Fibroblast of pulmonary artery (primary cell): ENCODE results near the gene PRR14L.
A peak's percentile ranks its signal among the peaks of the same experiment; 100 is the strongest.
"Not testable (repeated sequence)": the region's sequence is repeated elsewhere in the genome, so short reads cannot be mapped to it uniquely, and the experiment has no call there.

ENCODE experiments used
- DNase-seq: peaks from one replicate; pipeline ENCODE4 v3.0.0-alpha.2; 2010; ENCODE audit warnings: low read depth
- H3K4me3 ChIP-seq: replicated peaks from 2 replicates; pipeline ENCODE4 v1.5.1; 2011; ENCODE audit warnings: low read depth, mild to moderate bottlenecking, control low read depth, low read length, moderate library complexity
- TF ChIP-seq, protein P1 (sequence below): IDR thresholded peaks from 2 replicates; pipeline ENCODE4 v1.5.1; 2011; ENCODE audit warnings: mild to moderate bottlenecking, control low read depth, low read length, inconsistent platforms; ENCODE audit errors: missing control alignments

Gene PRR14L

DNA sequence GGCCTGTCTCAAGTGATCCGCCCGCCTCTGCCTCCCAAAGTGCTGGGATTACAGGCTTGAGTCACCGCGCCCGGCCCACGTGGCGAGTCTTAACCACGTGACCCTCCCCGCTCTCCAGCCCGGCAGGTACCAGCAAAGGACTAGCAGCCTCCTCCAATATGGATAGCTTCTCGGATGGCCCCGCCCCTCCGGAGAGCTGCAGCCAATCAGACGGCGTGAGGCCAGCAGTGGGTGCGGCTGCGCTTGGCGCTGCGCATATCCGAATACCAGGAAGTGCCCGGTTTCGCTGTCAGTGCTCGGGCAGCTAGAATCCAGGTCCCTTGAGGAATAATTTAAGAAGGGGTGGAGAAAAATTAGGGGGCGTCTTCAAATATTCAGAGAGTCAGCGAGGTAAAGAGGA, 73.2 kb downstream of the PRR14L start:
- TF ChIP-seq, protein P1, sequence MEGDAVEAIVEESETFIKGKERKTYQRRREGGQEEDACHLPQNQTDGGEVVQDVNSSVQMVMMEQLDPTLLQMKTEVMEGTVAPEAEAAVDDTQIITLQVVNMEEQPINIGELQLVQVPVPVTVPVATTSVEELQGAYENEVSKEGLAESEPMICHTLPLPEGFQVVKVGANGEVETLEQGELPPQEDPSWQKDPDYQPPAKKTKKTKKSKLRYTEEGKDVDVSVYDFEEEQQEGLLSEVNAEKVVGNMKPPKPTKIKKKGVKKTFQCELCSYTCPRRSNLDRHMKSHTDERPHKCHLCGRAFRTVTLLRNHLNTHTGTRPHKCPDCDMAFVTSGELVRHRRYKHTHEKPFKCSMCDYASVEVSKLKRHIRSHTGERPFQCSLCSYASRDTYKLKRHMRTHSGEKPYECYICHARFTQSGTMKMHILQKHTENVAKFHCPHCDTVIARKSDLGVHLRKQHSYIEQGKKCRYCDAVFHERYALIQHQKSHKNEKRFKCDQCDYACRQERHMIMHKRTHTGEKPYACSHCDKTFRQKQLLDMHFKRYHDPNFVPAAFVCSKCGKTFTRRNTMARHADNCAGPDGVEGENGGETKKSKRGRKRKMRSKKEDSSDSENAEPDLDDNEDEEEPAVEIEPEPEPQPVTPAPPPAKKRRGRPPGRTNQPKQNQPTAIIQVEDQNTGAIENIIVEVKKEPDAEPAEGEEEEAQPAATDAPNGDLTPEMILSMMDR: no peak
- peak; percentile 93 for DNase-seq
- H3K4me3 ChIP-seq: peak overlapping the region; percentile 57

DNA sequence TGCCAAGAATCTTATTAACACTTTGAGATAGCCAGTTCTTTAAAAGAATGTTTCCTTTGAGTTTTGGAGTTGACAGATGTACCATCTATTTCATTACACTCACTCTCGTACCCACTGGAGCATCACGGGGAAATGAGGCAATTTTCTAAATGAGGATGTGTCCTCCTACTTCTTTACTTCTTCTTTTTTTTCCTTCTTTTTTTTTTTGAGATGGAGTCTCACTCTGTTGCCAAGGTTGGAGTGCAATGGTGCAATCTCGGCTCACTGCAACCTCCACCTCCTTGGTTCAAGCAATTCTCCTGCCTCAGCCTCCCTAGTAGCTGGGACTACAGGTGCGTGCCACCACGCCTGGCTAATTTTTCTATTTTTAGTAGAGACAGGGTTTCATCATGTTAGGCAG, 75.7 kb downstream of the PRR14L start:
- H3K4me3 ChIP-seq, DNase-seq: not testable (repeated sequence)

DNA sequence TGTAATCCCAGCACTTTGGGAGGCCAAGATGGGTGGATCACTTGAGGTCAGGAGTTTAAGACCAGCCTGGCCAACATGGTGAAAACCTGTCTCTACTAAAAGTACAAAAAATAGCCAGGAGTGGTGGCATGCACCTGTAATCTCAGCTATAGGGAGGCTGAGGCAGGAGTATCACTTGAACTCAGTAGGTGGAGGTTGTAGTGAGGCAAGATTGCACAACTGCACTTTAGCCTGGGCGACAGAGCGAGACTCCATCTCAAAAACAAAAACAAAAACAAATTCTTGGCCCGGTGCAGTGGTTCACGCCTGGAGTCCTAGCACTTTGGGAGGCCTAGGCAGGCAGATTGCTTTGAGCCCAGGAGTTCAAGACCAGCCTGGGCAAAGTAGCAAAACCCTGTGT, 81.1 kb downstream of the PRR14L start:
- H3K4me3 ChIP-seq, DNase-seq: not testable (repeated sequence)

DNA sequence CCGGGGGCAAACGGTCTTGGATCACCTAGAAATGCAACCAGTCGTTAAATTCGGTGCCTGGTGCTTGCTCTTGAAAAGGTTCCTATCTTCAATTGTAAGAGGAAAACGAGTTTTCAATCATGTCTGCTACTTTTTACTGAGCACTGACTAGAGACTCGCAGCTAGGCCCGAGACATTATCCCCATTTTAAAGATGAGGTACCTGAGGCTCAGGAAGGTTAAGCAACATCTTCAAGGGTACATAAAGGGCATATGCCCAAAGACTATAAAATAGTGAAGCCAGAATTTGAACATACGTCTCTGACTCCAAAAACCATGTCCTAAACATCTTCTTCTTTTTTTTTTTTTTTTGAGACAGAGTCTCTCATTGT, 87.3 kb downstream of the PRR14L start:
- TF ChIP-seq, protein P1: no peak
- H3K4me3 ChIP-seq: peak overlapping the region; percentile 72
- no peak for DNase-seq

DNA sequence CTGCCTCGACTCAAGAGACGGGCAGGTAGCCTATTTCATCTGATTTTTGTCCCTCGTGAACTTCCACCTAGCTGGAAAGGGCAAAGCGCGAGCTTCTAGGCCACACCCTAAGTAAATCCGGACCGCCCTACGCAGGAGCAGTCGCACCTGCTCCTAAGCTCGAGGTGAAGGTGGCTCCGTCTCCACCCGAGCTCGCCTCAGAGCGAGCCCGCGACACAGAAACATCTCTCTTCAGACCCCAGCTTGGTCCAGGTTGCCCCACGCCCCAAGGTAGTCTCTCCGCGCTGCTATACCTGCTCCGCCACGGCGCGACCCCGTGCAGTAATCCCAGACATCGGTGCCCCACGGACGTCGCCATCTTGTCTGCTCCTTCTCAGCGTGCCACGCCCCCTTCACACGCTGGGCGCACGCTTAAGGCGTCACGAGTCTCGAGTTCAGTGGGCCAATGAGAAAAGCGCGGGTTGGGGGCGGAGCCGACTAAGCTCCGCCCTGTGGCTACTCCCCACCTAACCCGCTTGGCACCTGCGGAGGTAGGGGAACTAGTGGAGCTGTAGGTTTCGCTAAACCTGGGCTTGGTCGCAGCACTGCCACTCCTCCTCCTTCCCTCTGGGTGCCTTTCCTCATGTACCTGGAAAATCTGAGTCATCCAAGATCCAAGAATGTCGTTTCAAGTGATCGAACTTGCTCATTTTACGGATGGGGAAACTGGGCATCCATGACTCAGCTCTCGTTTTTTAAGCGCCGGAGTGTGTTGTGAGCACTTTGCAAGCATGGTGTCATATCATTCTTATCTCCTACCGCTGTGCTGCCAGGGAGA, 87.9 kb downstream of the PRR14L start, which contains the start of gene PISD:
PISD (minus strand) TSS at position 365 of the 817 bp plus-strand sequence; CDS start at position 358, 7 bp downstream.
- peak; percentile 95 for DNase-seq
- H3K4me3 ChIP-seq: peak within 1 kb of the TSS; percentile 72
- TF ChIP-seq, protein P1: no peak

DNA sequence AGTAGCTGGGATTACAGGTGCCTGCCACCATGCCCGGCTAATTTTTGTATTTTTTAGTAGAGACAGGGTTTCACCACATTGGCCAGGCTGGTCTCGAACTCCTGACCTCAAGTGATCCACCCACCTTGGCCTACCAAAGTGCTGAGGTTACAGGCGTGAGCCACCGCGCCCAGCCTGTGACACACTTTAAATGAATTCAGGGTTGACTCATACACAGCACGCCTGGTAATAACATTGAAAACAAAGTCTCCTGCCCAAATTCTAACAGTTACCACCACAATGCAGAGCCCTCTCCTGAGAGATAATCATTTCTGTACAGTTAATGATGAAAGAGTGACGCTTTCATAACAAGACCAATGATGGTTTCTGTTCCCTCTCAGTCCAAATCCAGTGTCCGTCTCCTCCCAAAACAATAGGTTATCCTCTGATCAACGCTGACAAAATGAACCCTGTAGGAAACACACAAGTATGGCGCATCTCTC, 89.0 kb downstream of the PRR14L start:
- DNase-seq: peak; percentile 62
- H3K4me3 ChIP-seq: peak overlapping the region; percentile 72

DNA sequence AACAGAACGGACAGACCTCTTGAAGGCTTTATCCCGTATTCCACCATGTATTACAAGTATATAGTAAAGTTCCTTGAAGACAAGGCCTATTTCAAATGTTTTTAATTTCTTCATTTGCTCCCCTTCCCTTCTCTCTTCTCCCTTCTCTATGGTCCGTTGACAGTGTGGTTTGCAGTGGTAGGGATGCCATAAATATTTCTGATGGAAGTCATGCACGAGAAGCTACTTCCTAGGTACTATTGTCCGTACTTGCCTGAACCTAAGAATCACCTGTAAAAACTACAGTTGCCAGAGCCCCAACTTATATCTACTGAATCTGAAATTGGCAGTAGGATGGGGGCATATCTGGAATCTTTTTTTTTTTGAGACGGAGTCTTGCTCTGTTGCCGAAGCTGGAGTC, 90.7 kb downstream of the PRR14L start:
- TF ChIP-seq, protein P1: no peak
- H3K4me3 ChIP-seq: no peak overlapping the region
- no peak for DNase-seq

DNA sequence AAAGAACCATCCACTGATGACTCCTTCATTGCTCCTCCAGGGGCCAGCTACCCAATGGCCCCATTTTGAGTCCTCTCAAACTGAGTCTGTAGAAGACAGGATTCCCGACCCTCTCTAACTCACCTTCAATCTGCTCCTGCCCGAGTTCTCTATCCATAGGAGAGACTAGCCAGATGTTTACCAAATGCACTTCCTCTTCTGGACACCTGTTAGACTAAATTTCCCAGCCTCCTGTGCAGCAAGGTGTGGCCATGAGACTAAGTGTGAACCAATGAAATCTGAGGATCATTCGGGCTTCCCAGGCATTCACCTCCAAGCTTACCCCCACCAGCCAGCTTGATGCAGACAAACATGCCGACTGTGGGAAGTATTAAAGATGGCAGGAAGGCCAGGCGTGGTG, 95.5 kb downstream of the PRR14L start:
- TF ChIP-seq, protein P1: no peak
- no peak overlapping the region for H3K4me3 ChIP-seq
- DNase-seq: no peak
